KMS-11 (cell line): ENCODE data around the gene CEP44.
"Not testable (repeated sequence)": the region's sequence is repeated elsewhere in the genome, so short reads cannot be mapped to it uniquely, and the experiment has no call there.

Experiments used
- H2AFZ ChIP-seq: fragments of 200-600 bp; sonication (generic); 2 replicates; pipeline ENCODE4 v1.6.1; 2016; ENCODE audit warnings: antibody characterized with exemption, mixed run types, low read depth
- H3K27ac ChIP-seq: fragments of 200-600 bp; sonication (generic); 2 replicates; pipeline ENCODE4 v1.6.1; 2016; ENCODE audit warnings: mild to moderate bottlenecking, mixed run types
- H3K27me3 ChIP-seq: fragments of 200-600 bp; sonication (generic); 2 replicates; pipeline ENCODE4 v1.6.1; 2017; ENCODE audit warnings: mild to moderate bottlenecking, low read depth, mixed run types, moderate library complexity; ENCODE audit not compliant: insufficient read depth
- H3K36me3 ChIP-seq: fragments of 200-600 bp; sonication (generic); 2 replicates; pipeline ENCODE4 v1.6.1; 2017; ENCODE audit warnings: mild to moderate bottlenecking, mixed run types; ENCODE audit not compliant: insufficient read depth
- H3K4me1 ChIP-seq: fragments of 200-600 bp; sonication (generic); 2 replicates; pipeline ENCODE4 v1.6.1; 2016; ENCODE audit warnings: mild to moderate bottlenecking, low read depth, mixed run types; ENCODE audit not compliant: poor library complexity, severe bottlenecking
- H3K4me2 ChIP-seq: fragments of 200-600 bp; sonication (generic); 2 replicates; pipeline ENCODE4 v1.7.0; 2016; ENCODE audit warnings: mild to moderate bottlenecking, mixed run types
- H3K4me3 ChIP-seq: fragments of 200-600 bp; sonication (generic); IDR thresholded peaks from 2 replicates; pipeline ENCODE4 v1.6.1; 2017; ENCODE audit warnings: low read depth, low read length, mixed read lengths; ENCODE audit not compliant: insufficient read depth
- H3K79me2 ChIP-seq: fragments of 200-600 bp; sonication (generic); 2 replicates; pipeline ENCODE4 v1.6.1; 2016; ENCODE audit warnings: low read depth, mixed run types; ENCODE audit not compliant: insufficient read depth
- H3K9ac ChIP-seq: fragments of 200-600 bp; sonication (generic); 2 replicates; pipeline ENCODE4 v1.6.1; 2016; ENCODE audit warnings: mild to moderate bottlenecking, mixed run types
- H4K20me1 ChIP-seq: fragments of 200-600 bp; sonication (generic); 2 replicates; pipeline ENCODE4 v1.6.1; 2016; ENCODE audit warnings: mild to moderate bottlenecking, mixed run types; ENCODE audit not compliant: insufficient read depth
- TF ChIP-seq, protein P1 (sequence below): fragments of 200-600 bp; sonication (generic); conservative IDR thresholded peaks from 2 replicates; pipeline ENCODE4 v1.6.1; 2017; ENCODE audit warnings: low read depth, mild to moderate bottlenecking, antibody characterized with exemption, low read length, moderate library complexity, mixed read lengths

Gene CEP44

DNA sequence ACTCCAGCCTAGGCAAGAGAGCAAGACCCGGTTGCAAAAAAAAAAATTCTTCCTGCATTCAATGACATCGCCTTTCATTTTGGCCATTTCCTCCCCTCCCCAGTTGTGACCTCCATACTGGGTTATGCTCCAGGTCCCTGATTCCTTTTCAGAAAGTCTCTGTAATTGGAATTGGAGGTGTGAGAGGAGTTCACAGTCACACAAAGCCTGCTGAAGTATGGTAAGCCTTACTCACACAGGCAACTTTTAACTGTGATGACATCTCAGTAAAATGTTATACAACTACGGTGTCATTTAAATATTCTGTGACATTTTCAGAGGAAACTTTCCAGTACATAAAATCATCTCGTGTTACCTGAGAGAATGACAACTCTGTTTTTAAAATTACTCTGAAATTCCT lies 73.6 kb downstream of the CEP44 start:
- Histone ChIP-seq H3K27me3 (no peaks in the 10 kb centered on the region), H2AFZ (no peak overlapping the region), H3K4me1 (peaks cover 18% of the 10 kb centered on the region), H3K4me2 (no peak overlapping the region), H4K20me1 (no peaks in the 10 kb centered on the region), H3K27ac (no peak overlapping the region), H3K79me2 (no peaks in the 10 kb centered on the region), H3K9ac (no peak overlapping the region), H3K4me3 (no peak overlapping the region), H3K36me3 (no peaks in the 10 kb centered on the region)
- TF ChIP-seq, protein P1, sequence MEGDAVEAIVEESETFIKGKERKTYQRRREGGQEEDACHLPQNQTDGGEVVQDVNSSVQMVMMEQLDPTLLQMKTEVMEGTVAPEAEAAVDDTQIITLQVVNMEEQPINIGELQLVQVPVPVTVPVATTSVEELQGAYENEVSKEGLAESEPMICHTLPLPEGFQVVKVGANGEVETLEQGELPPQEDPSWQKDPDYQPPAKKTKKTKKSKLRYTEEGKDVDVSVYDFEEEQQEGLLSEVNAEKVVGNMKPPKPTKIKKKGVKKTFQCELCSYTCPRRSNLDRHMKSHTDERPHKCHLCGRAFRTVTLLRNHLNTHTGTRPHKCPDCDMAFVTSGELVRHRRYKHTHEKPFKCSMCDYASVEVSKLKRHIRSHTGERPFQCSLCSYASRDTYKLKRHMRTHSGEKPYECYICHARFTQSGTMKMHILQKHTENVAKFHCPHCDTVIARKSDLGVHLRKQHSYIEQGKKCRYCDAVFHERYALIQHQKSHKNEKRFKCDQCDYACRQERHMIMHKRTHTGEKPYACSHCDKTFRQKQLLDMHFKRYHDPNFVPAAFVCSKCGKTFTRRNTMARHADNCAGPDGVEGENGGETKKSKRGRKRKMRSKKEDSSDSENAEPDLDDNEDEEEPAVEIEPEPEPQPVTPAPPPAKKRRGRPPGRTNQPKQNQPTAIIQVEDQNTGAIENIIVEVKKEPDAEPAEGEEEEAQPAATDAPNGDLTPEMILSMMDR: no peak

DNA sequence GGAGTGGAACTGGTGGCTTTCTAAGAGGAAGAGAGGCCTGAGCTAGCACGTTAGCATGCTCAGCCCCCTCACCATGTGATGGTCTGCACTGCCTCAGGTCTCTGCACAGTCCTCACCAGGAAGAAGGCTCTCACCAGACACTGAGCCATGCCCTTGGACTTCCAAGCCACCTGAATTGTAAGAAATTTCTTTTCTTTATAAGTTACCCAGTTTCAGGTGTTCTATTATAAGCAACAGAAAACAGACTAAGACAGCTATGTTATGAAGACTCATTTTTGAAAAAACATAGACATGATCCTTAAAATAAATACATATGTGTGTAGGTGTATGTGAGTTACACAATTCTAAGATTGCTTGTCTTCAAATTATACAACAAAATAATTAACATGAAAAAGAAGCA lies 74.7 kb downstream of the CEP44 start:
- Histone ChIP-seq H3K36me3 (no peaks in the 10 kb centered on the region; the same call in 1 of the 2 replicates), H3K4me2 (peak overlapping the region; percentile 55), H4K20me1 (no peaks in the 10 kb centered on the region), H3K4me1 (peaks cover 18% of the 10 kb centered on the region), H3K4me3 (no peak overlapping the region), H3K27ac (peak overlapping the region; percentile 3; the same call in 1 of the 2 replicates), H3K27me3 (no peaks in the 10 kb centered on the region), H3K79me2 (no peaks in the 10 kb centered on the region), H2AFZ (peak overlapping the region; percentile 4; the same call in 1 of the 2 replicates), H3K9ac (no peak overlapping the region)
- TF ChIP-seq, protein P1: no peak

DNA sequence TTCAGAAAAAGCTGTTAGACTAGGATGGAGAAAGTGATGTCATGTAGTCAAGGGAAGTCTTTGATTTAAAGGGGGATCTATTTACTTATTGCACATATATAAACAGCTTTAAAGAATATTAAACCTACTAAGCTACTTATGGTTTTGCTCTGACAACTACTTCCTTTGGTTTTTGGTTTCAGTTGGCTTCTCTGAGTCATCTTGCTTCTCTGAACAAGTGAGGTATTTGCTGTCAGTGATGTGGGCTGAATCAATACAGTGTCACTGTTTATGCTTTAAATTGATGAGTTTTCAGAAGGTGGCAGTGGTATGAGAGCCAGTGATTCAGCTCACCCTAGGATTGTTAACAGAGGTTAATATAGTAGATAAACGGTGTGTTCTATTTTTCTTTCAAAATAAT lies 75.1 kb downstream of the CEP44 start:
- H3K9ac ChIP-seq: no peak overlapping the region
- no peaks in the 10 kb centered on the region for H3K27me3 ChIP-seq
- H3K4me2 ChIP-seq: peak overlapping the region; percentile 55
- no peaks in the 10 kb centered on the region; the same call in 1 of the 2 replicates for H3K36me3 ChIP-seq
- H3K4me1 ChIP-seq: peaks cover 18% of the 10 kb centered on the region
- H3K79me2 ChIP-seq: no peaks in the 10 kb centered on the region
- no peak overlapping the region for H3K4me3 ChIP-seq
- H3K27ac ChIP-seq: peak overlapping the region; percentile 3; the same call in 1 of the 2 replicates
- TF ChIP-seq, protein P1: no peak
- no peak overlapping the region for H2AFZ ChIP-seq
- no peaks in the 10 kb centered on the region for H4K20me1 ChIP-seq

DNA sequence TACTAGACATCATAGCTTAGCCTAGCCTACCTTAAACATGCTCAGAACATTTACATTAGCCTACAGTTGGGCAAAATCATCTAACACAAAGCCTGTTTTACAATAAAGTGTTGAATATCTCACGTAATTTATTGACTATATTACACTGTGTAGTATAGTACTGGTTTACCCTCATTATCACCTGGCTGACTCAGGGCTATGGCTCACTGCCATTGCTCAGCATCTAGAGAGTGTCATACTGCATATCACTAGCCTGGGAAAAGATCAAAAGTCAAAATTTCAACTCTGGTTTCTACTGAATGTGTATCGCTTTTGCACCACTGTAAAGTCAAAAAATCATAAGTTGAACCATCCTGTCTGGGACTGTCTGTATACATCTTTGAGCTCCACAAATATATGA lies 78.6 kb downstream of the CEP44 start:
- H3K27ac ChIP-seq: no peak overlapping the region
- H3K4me3 ChIP-seq: no peak overlapping the region
- no peaks in the 10 kb centered on the region for H4K20me1 ChIP-seq
- TF ChIP-seq, protein P1: no peak
- H3K4me1 ChIP-seq: peaks cover 18% of the 10 kb centered on the region
- H3K27me3 ChIP-seq: no peaks in the 10 kb centered on the region
- H3K36me3 ChIP-seq: no peaks in the 10 kb centered on the region; the same call in 1 of the 2 replicates
- H3K9ac ChIP-seq: no peak overlapping the region
- no peaks in the 10 kb centered on the region for H3K79me2 ChIP-seq
- H3K4me2 ChIP-seq: no peak overlapping the region
- no peak overlapping the region for H2AFZ ChIP-seq

DNA sequence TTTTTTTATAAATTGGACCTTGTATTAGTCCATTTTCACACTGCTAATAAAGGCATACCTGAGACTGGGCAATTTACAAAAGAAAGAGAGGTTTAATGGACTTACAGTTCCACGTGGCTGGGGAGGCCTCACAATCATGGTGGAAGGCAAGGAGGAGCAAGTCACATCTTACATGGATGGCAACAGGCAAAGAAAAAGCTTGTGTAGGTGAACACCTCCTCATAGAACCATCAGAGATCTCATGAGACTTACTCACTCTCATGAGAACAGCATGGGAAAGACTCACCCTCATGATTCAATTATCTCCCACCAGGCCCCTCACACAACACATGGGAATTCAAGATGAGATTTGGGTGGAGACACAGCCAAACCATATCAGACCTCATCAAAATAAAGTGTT lies 80.1 kb downstream of the CEP44 start:
- H3K4me2 ChIP-seq, H3K79me2 ChIP-seq, H3K9ac ChIP-seq, H3K36me3 ChIP-seq, H3K4me1 ChIP-seq, H3K4me3 ChIP-seq, H4K20me1 ChIP-seq, H3K27ac ChIP-seq, H2AFZ ChIP-seq, H3K27me3 ChIP-seq: not testable (repeated sequence)
